Thyroid gland (tissue), 4 donors: ENCODE data around the gene PARD3.

ENCODE experiments used
- POLR2A ChIP-seq, 2 donors: fragments of 450-650 bp; IDR thresholded peaks; one replicate each; pipeline ENCODE4 v1.6.1; 2017; ENCODE audit warnings: antibody characterized with exemption in 2 of 2, mild to moderate bottlenecking in 2 of 2, moderate library complexity in 1 of 2
- TF ChIP-seq, protein P1 (sequence below), 6 experiments: fragments of 200-600 bp in 3 of 6; fragments of 450-650 bp in 3 of 6; sonication (generic) in 3 of 6; IDR thresholded peaks; one replicate each; pipeline ENCODE4 v1.5.1; 2016 to 2019; ENCODE audit warnings: antibody characterized with exemption in 6 of 6, mild to moderate bottlenecking in 2 of 6, inconsistent platforms in 1 of 6, moderate library complexity in 1 of 6

DNA sequence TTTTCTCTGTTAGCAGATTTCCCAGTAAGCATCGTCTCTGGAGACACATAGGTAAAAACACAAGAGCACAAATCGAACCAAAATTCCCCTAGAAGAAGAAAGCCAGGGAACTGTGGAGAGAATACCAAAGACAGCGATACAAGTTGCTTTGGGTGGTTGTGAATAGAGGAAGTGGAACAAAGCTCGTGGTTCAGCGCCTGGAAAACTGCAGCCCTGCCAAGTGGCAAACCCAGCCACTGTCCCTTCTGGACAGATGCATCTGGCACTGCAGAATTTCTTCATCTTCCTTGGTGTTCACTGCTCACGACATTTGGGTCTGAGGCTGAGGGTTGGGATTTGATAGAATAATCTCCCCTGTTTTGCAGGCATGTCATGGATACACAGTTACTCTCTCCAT is 733.8 kb downstream of the PARD3 start:
- TF ChIP-seq, protein P1, sequence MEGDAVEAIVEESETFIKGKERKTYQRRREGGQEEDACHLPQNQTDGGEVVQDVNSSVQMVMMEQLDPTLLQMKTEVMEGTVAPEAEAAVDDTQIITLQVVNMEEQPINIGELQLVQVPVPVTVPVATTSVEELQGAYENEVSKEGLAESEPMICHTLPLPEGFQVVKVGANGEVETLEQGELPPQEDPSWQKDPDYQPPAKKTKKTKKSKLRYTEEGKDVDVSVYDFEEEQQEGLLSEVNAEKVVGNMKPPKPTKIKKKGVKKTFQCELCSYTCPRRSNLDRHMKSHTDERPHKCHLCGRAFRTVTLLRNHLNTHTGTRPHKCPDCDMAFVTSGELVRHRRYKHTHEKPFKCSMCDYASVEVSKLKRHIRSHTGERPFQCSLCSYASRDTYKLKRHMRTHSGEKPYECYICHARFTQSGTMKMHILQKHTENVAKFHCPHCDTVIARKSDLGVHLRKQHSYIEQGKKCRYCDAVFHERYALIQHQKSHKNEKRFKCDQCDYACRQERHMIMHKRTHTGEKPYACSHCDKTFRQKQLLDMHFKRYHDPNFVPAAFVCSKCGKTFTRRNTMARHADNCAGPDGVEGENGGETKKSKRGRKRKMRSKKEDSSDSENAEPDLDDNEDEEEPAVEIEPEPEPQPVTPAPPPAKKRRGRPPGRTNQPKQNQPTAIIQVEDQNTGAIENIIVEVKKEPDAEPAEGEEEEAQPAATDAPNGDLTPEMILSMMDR (IDR thresholded peaks at IDR 0.05) = no peak
- TF ChIP-seq POLR2A (IDR thresholded peaks at IDR 0.05) = no peak
